Measurements from ENCODE around the gene ZNF423.

The ZNF423 gene

DNA sequence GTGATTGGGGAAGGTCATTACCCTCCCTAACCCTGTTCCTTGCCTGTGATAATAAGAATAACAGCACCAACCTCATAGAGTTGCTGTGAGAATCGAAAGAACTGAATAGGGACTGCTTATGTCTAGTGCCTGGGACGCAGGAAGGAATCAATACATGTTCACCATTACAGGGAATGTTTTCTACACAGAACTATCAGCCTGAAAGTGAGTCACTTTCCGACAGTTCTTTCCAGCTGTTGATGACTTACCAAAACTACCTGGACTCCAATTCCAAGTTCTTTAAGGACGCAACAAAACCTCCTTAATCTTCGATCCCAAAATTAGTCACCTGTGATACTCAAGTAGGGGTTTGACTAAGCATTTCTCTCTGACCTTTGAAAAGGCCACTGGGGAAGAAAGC, 29.4 kb downstream of the ZNF423 start:
- no peak for DNase-seq (ENCODE audit: low read depth in 2 of 2)

DNA sequence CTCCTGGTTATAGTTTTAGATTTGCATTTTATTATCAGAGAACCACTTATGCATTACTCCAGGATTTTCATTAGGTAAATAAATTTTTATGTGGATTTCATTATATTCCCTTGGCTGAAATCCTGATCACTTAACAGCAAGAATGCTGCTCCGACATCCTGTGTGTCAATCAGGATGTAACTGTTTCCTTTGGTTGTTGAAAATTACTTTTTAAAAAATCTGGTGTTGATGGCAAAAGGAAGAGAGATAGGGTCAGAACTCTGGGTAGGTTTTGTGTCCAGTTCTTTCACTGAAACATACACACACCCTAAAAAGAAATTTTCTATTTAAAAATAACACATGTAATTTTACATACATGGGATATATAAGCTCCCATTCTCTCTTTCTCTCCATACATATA, 30.9 kb downstream of the ZNF423 start:
- no peak for DNase-seq (ENCODE audit: low read depth in 2 of 2)

DNA sequence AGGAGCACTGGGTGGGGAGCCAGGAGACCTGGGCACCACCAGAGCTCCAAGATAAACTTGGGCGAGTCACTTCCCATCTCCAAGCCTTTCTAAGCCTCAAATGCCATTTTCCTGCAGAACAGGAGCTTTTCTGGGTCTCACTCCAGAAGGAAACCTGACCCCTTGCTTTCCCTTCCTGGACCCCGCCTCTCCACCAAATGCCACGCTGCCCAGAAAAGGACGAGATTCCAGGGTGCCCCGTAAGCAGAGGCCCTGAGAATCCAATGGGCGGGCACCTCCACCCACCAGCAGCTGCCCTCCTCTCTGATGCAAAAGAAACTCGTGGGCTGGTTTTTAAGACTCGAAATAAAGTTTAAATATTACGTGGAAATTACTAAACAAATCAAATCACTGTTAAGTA, 31.3 kb downstream of the ZNF423 start:
- no peak for DNase-seq (ENCODE audit: low read depth in 2 of 2)

DNA sequence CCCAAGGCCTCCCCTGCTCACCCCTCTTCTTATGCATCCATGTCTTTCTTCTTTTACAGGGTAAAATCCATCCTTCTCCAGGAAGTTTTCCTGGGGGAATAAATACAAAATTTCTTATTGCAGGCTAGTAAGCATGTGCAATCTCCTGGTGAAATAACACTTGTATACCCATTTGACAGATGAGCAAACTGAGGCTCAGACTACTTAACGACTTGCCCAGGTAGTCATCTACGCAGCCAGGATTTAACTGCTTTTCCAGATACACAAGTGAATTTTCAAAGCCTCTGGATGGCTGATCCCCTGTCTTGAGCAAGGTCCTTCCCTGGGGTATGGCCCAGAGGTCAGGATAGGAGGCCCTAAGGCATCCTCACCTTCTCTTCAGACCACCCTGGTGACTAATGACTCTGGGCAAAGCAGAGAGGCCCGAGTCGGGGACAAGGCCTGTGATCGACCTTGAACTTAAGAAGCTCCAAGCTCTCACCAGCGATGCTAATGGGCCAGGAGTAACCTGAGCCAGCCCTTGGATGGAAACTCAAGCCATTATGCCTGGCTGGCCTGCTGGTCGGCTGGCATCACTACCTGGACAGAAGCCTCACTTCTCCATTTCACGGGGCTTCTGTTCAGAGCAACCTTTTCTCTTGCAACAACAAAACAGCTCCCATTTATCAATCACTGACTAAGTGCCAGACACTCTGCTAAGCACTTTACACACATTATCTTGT, 33.1 kb downstream of the ZNF423 start:
- no peak for DNase-seq (ENCODE audit: low read depth in 2 of 2)

DNA sequence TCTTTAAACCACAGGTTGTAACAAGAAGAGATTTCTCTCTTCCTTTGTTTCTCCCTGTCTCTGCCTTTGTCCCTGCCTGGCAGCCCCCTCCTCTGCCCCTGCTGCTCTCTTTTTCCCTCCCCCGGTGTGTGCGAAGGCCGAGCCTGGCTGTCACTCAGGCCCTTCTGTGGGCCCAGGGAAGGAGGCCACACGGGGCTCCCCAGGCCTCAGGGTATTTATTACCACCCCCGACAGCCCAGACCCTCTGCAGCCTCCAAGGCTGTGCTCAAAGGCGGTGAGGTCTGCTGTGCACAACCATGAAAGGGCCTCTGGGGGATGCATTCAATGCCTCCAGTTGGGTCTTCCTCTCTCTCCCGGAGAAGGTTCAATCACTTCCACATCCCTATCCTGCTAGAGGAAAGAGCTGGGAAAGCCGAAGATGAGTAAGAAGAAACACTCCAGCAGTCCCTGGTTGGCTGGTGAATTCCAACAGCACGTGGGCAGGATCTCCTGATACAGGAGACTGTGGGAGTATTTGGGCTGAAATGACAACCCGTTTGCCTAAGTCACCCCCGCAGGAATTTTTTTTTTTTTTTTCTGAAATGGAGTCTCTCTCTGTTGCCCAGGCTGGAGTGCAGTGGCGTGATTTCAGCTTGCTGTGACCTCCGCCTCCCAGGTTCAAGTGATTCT, 34.2 kb downstream of the ZNF423 start:
- DNase-seq (ENCODE audit: low read depth in 2 of 2), result no peak

DNA sequence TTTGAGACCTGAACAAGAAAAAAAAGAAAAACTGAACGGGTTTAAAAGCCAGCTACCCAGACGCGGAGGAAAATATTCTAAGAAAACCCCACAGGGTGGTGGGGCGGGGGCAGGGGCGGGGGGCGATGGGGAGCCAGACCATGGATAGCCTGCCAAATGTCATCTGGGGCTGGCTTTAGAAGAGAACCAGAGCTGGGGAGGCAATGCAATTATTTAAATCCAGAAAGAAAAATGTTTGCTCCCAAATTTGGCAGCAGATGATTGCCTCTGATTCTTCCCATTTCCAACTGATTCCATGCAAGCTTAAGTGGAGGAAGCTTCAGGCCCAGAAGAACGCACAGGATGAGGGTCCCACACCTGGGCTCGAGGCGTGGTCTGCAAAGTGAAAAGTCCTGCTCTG, 34.8 kb downstream of the ZNF423 start:
- DNase-seq (ENCODE audit: low read depth in 2 of 2), result no peak

DNA sequence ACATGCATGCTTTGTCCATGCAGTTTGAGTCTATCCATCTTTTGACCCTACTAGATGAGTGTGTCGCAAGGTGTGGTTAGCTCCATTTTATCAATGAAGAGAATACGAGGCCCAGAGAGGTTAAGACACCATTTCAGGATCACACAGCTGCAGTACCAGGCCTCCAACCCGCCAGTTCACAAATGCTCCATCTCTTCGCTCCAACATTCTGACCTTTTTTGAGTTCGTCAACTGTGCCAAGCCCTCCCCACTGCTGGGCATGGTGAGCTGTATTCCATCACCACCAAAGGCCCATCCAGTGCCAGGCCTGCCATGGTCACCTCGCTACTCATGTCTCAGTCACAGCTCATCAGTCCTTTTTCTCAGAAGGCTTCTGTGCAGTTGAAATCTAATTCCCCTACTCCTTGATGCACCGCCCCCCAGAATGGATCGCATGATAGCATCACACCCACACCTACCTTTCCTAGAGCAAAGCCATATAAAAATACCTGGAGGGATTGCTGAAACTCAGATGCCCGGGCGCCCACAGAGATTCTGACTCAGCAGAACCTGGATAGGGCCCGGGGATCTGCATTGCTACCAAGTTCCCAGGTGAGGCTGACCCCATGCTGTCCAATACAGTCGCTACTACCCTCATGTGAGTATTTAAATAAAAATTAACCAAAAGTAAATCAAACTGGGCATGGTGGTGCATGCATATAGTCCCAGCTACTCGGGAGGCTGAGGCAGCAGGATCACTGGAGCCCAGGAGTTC, 38.0 kb downstream of the ZNF423 start:
- no peak for DNase-seq (ENCODE audit: low read depth in 2 of 2)

DNA sequence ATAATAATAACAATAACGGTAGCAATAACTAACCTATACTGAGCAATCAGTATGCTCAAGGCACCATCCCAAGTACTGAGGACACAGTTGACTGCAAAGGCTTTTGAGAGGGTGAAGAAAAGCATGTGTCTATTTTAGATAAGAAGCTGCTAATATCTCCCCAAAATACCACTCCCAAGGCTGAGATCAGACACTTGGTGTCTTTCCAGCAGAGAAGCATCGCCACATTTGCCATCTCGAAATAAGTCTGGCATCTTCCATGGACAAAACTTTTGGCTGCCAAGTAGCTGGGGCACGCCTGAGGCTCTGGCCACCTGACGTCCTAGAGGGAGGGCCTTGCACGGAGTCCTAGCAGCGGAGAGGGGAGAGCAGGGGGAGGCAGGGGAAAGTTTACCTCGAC, 39.0 kb downstream of the ZNF423 start:
- DNase-seq (ENCODE audit: low read depth in 2 of 2), result no peak

DNA sequence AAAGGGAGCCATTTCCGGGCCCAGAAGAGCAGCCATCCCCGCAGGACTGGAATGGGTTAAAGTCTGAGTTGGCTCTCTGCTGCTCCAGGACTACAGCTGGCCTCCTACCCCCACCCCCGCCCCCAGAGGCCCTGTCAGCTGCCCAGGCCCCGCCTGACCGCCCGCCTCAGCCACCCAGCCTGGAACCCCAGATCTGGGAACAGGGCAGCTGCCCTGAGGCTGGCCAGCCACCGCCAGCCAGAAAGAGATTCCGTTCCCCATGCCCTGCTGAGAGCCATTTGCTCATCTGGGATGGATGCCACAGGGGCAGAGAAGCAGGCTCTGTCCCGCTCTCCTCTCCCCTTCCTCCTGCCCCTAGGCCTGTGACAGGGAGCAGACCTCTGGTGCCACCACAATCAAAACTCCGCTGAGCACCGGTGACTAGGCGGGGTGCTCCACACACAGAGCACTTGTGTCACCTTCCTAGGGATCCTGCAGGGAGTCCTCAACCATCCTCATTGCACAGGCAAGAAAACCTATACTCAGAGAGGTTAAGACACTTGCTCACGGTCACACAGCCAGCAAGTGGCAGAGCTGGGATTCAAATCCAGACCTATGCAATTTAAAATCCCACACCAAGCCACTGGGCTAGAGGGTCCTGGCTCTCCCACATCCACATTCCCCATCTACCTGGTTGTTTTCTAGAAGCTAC, 44.1 kb downstream of the ZNF423 start:
- DNase-seq (ENCODE audit: low read depth in 2 of 2), result no peak

DNA sequence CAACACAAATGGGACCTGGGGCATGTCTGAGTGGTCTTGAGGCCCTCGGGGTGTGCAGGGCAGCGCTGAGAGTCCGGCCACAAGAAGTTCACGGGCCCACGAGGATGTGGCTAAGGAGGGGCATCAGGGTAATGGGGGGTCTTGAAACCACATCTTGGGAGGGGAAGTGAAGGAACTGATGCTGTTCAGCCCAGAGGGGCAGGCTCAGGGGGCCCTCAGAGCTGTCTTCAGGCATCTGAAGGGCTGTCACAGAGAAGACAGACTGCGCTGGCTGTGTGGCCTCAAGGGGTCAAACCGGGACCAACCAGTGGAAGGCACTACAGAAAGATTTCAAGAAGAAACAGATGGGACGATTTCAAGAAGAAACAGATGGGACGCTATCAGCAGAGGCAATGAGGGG, 45.1 kb downstream of the ZNF423 start:
- no peak for DNase-seq (ENCODE audit: low read depth in 2 of 2)

DNA sequence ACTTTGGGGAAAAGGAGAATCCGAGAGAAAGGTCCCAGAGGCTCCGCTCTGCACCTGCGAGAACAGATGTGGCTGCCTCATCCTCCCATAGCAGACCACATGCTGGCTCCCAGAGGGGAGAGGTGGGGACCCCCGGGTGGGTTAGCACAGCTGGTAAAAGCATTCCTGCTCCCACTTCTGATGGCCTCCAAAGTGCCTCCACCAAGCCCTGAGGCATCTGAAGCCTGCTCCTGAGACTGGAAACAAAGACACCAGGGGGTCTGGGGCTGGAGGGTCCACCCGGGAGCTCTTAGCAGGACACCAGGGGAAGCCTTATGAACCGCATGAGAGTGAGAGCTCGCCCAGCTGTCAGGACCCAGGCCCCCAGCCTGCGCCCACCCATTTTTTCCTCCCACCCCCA, 46.4 kb downstream of the ZNF423 start:
- no peak for DNase-seq (ENCODE audit: low read depth in 2 of 2)

DNA sequence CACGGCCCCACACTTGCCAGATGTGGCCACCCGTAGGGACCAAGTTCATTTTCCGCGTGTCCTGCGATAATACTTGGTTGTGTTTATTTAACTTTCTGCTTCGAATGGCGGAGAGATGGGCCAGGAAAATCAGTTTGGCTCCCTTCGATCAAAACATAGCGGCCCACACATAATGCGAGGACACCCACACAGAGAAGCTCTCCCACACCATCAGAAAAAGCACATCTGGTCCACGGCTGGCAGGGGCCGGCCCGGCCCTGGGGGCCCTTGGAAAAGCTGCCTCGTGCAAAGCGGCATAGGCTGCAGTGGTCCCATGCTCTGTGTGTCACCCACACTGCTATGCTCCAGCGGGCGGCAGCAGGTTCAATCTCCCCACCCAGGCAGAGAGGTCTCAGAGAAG, 46.9 kb downstream of the ZNF423 start:
- no peak for DNase-seq (ENCODE audit: low read depth in 2 of 2)

DNA sequence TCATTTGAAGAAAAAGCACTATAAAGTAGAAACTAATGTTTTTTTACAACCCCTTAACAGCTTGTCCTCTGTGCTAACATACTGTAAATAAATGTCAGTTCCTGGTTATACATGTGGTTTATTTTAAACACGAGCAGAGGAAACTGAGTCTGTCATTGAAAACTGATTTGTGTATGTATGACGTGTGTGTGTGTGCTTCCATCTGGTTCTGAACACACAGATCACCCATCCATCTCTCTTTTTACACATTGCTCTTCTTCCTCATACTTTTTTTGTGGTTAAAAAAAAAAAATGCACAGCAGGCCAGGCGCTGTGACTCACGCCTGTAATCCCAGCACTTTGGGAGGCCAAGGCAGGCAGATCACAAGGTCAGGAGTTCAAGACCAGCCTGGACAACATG, 49.5 kb downstream of the ZNF423 start:
- no peak for DNase-seq (ENCODE audit: low read depth in 2 of 2)

DNA sequence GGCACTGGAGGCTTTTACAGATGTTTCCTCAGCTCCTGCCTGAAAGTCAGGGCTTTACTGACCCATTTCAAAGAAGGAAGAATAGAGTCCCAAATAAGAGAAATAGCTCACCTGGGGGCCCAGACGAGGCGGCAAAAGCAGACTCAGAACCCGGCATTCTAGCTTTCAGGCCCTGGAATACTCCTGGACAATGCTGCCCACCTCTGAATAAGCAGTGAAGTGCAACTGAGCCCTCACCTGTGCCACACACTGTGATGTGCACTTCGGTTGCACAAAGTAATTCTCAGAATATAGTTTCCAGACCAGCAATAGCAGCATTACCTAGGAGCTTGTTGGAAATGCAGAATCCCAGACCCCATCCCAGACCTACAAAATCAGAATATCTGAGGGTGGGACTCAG, 54.6 kb downstream of the ZNF423 start:
- no peak for DNase-seq (ENCODE audit: low read depth in 2 of 2)

DNA sequence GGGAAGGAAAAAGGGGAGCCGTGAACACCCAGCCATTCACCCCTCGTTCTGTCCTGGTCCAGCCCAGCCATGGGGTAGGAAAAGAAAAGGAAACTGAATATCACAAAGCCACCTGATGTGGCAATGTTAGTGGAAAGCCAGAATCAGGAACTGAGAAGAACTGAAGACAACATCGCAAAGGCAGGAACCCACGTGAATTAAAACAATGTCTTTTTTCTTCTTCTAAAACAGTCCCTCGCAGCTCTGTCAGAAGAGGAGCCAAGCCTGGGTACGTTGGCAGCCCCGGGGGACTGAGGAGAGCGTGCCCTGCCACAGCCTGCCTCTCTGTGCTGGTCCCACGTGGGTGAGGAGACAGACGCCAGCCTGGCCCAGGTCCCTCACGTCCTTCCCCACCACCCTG, 55.0 kb downstream of the ZNF423 start:
- DNase-seq (ENCODE audit: low read depth in 2 of 2), result no peak

DNA sequence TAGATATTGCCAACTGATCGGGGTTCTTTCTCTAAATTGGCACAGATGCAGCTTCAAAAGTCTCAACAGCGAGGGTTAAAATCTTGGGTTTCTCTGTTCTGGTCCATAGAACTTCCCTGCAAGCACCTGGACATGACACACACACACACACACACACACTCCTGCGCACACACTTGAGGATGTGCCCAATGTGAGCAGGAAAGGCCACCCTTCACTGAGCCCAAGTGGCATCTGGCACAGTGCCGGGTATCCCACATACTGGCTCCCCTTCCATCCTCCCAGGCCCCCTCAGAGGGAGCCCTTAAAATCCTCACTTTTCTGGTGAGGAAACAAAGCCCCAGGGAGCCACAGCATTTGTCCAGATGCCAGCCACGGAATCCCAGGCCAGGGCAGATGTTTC, 55.5 kb downstream of the ZNF423 start:
- DNase-seq (ENCODE audit: low read depth in 2 of 2), result no peak

DNA sequence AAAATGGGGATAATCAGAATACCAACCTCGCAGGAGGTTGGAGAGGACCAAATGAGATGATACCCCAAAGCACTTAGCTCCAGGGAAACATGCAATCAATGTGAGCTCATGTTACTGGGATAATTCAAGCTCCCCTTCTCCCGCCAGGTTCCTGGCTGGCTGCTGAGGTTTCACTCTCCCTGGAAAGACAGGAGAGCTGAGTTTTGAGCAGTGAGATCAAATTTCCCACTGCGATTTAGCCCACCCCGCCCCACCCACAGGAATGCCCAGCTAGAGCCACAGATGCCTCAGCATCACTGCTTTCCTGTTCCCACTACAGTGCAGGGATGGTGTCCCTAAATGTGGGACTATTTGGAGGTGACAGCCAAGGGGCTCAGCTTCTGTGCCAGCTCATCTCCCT, 56.7 kb downstream of the ZNF423 start:
- no peak for DNase-seq (ENCODE audit: low read depth in 2 of 2)

DNA sequence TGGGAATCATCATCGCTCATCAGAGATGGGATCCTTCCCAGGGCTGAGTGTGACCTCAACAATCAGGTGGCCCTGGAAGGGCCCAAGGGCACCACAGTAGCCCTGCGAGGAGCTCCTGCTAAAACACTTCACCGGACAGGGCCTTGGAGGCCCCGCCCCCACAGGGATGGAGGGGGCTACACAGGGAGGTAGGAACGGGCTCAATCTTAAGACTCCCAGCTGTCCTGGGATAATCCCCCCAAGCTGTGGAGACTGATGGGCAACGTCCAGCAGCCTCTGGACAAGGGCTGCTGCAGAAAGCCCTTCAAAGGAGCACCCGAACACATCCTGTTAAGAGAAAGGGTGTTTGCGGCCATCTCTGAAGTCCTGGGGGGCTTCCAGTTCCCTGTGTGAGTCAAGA, 60.4 kb downstream of the ZNF423 start:
- no peak for DNase-seq (ENCODE audit: low read depth in 2 of 2)

DNA sequence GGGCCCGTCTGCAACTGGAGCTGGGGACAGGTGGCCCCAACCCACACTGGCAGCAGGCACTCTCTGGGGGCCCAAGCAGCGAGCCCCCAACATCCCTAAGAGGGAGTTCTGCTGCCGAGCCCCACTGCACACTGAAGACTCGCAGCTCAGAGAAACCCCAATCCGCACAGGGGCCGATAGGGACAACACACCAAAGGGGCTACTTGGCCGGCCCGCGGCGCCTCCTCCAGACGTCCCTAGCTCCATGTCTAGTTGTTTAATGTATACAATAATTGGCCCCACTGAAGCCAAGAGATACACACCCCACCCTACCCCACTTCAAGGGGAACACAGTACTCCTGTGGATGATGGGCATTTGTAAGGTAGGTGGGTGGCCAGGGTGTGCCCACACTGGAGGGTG, 62.7 kb downstream of the ZNF423 start:
- DNase-seq (ENCODE audit: low read depth in 2 of 2), result no peak

DNA sequence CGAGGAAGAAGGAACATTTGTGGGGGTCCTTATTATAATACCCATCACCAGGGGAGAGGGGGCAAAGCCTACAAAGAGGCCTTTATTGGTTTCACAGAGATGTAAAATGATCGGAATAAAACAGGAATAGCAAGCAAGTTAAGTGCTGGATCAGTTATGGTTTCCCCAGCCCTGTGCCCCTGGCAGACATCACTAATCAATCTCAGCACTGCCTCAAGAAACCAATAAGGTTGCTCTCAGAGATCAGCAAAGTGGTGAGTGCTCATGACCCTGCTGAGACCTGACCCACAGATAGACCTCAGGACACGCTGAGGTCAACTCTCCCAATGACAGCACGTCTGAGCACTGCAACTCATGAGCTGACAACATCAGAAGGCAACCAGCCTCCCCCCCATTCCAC, 66.3 kb downstream of the ZNF423 start:
- DNase-seq (ENCODE audit: low read depth in 2 of 2), result no peak

DNA sequence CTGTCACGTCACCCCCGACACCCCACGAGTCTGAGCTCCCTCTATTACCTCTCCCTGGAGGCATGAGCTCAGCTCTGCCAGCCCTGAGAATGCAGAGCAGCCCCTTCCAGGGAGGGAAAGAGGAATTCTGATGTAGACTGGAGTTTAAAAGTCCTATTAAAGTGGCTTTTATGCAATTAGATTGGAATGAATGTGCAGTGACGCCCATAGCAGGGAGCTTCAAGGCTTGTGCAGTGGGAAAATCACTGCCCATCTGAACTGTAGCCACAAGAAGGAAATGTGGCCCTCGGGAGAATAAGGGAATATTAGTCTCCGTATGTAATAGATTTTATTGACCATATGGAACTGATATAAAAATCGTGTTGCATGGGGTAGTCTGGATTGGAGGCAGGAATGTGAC, 66.9 kb downstream of the ZNF423 start:
- DNase-seq (ENCODE audit: low read depth in 2 of 2), result no peak

DNA sequence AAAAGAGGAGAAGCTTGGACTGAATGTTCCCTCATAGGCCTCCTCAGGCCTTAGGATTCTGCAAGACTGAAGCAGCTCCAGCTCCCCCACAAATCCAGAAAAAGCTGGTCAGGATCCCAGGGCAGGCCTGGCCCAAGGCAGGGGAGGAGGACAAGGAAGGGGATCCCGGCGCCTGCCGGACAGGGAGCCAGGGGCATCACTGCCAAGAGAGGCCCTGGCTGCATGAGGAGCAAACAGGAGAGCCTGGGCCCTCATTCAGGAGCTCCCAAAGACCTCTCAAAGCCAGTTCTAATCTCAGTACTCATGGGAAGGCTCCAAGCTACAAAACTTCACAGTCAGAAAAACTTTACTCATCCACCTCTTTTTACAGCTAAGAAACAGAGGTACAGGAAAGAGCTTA, 67.3 kb downstream of the ZNF423 start:
- no peak for DNase-seq (ENCODE audit: low read depth in 2 of 2)
